Vagina (tissue), 2 donors: ENCODE measurements around the gene SLC9A7. TPM values are rescaled to one million over a fixed set of nuclear protein-coding genes. Genes with fewer than 3 reads are reported as not detected.

Experiments used
- DNase-seq, 2 donors: peaks; one replicate each; pipeline ENCODE4 v3.0.0-alpha.2; 2017; ENCODE audit errors: extremely low spot score in 2 of 2
- H3K27ac ChIP-seq: fragments of 200-600 bp; sonication (generic); one replicate; pipeline ENCODE4 v1.5.1; 2019
- H3K27me3 ChIP-seq: fragments of 200-600 bp; sonication (generic); one replicate; pipeline ENCODE4 v1.5.1; 2019
- H3K36me3 ChIP-seq, 2 donors: fragments of 200-600 bp; sonication (generic); one replicate each; pipeline ENCODE4 v1.5.1; 2017 to 2019
- H3K4me1 ChIP-seq: fragments of 200-600 bp; sonication (generic); one replicate; pipeline ENCODE4 v1.5.1; 2019
- H3K4me3 ChIP-seq, 2 donors: fragments of 200-600 bp; sonication (generic); 1 replicate in 1 of 2; 2 replicates in 1 of 2; pipeline ENCODE4 v1.5.1; 2016 to 2019
- H3K9me3 ChIP-seq: fragments of 200-600 bp; sonication (generic); one replicate; pipeline ENCODE4 v1.5.1; 2019
- CTCF ChIP-seq, 3 experiments: fragments of 450-650 bp in 2 of 3; fragments of 200-600 bp in 1 of 3; sonication (generic) in 1 of 3; IDR thresholded peaks; one replicate each; pipeline ENCODE4 v1.5.1; 2017 to 2019; ENCODE audit warnings: antibody characterized with exemption in 3 of 3, mild to moderate bottlenecking in 2 of 3, moderate library complexity in 2 of 3
- POLR2A ChIP-seq, 2 donors: fragments of 450-650 bp; IDR thresholded peaks; one replicate each; pipeline ENCODE4 v1.6.1; 2017; ENCODE audit warnings: antibody characterized with exemption in 2 of 2, mild to moderate bottlenecking in 2 of 2, moderate library complexity in 2 of 2
- POLR2AphosphoS5 ChIP-seq, 2 donors: sonication (generic); formaldehyde crosslinking; IDR thresholded peaks; one replicate each; pipeline ENCODE4 v1.9.0; 2017; ENCODE audit warnings: antibody characterized with exemption in 2 of 2, mild to moderate bottlenecking in 2 of 2, low read depth in 1 of 2; ENCODE audit not compliant: insufficient read depth in 1 of 2
- intact Hi-C: fragments of 100-400 bp; cut with DNase I; formaldehyde crosslinking; loops from one replicate; pipeline ENCODE4 v1.15.1; 2023
- total RNA-seq: library from RNA; depleted of rRNA; stranded (reverse); fragments of >200 nt; gene quantifications from one replicate; pipeline ENCODE4 v1.2.3, GENCODE V29; 2016

The SLC9A7 gene
- total RNA-seq, 1 donor from 2014 or later = 4.2 TPM

- Histone ChIP-seq H3K27me3 (no peaks in the 10 kb centered on the region), H3K9me3 (no peaks in the 10 kb centered on the region), H3K36me3 (no peaks in the 10 kb centered on the region), H3K4me3 (no peak overlapping the region), H3K27ac (peak overlapping the region; percentile 34), H3K4me1 (peaks cover 5% of the 10 kb centered on the region)
- DNase-seq = peak in 1 of 2 donors; percentile 91
- TF ChIP-seq CTCF (IDR thresholded peaks at IDR 0.05) = no peak
- TF ChIP-seq POLR2AphosphoS5 (IDR thresholded peaks at IDR 0.05; ENCODE audit: insufficient read depth in 1 of 2, low read depth in 1 of 2) = peak in 1 of 2 donors; percentile 73
- intact Hi-C loops = no loop called here
These were observed 130.2 kb downstream of the SLC9A7 start for GRCh38 chrX:46628460-46629371.

DNA sequence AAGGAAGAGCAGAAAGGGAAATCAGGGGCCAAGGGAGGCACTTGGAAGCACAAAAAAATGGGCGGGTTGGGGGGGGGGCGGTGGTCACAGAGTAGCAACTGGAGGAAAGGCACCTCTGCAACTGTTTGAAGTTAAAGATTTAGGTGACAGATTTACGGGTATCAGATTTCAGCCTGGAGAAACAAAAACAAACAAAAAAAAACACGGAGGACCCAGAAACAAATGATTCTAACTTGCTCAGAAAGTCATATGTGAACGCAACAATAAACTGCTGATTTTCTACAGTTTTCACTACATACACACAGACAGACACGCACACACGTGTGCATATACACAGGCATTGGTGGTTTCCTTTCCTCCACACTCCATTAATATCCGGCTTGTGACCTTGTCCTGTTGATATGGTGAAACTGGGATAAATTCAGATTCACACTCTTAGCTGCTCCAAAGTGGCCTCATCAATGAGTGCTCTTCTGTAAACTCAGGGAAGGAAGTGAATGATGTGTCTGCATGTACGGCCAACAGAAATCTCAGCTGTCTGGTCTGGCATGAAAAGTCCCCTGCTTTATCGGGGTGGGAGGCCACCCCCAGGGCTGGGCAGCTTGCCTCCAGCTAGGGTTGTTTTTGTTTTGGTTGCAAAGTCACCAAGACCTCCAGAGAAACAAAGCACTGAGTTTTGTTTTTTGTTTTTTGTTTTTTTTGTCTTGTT lies 131.1 kb downstream of the SLC9A7 start:
- no peaks in the 10 kb centered on the region for H3K9me3 ChIP-seq
- no peaks in the 10 kb centered on the region for H3K36me3 ChIP-seq
- TF ChIP-seq POLR2A (IDR thresholded peaks at IDR 0.05) (no peak), CTCF (IDR thresholded peaks at IDR 0.05) (no peak), POLR2AphosphoS5 (IDR thresholded peaks at IDR 0.05; ENCODE audit: insufficient read depth in 1 of 2, low read depth in 1 of 2) (no peak)
- peaks cover 5% of the 10 kb centered on the region for H3K4me1 ChIP-seq
- no peak for DNase-seq
- intact Hi-C loops = no loop called here
- peak overlapping the region; percentile 34 for H3K27ac ChIP-seq
- H3K4me3 ChIP-seq = no peak overlapping the region
- H3K27me3 ChIP-seq = no peaks in the 10 kb centered on the region

DNA sequence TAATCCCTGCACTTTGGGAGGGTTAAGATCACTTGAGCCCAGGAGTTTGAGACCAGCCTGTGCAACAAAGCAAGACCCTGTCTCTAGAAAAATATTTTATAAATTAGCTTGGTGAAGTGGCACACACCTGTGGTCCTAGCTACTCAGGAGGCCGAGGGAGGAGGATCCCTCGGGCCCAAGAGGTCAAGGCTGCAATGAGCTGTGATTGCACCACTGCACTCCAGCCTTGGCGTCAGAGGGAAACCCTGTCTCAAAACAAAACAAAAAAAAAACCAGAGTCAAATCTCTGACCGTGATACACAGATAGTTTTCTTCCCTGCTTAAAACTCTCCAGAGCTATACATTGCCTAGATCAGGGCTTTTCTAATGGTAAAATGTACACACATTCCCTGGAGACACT lies 131.9 kb downstream of the SLC9A7 start:
- intact Hi-C loops = no loop called here
- no peak for DNase-seq
- TF ChIP-seq POLR2A (IDR thresholded peaks at IDR 0.05) = no peak
- no peak for TF ChIP-seq CTCF (IDR thresholded peaks at IDR 0.05)
- TF ChIP-seq POLR2AphosphoS5 (IDR thresholded peaks at IDR 0.05; ENCODE audit: insufficient read depth in 1 of 2, low read depth in 1 of 2) = no peak
- Histone ChIP-seq H3K27me3 (no peaks in the 10 kb centered on the region), H3K27ac (peak overlapping the region; percentile 37), H3K4me1 (no peaks in the 10 kb centered on the region), H3K4me3 (no peak overlapping the region), H3K9me3 (no peaks in the 10 kb centered on the region), H3K36me3 (no peaks in the 10 kb centered on the region)

GRCh38 chrX:46626566-46626965 lies 132.4 kb downstream of the SLC9A7 start:
- no peak for TF ChIP-seq POLR2AphosphoS5 (IDR thresholded peaks at IDR 0.05; ENCODE audit: insufficient read depth in 1 of 2, low read depth in 1 of 2)
- no peak for TF ChIP-seq CTCF (IDR thresholded peaks at IDR 0.05)
- TF ChIP-seq POLR2A (IDR thresholded peaks at IDR 0.05) = no peak
- Histone ChIP-seq H3K27me3 (no peaks in the 10 kb centered on the region), H3K4me1 (no peaks in the 10 kb centered on the region), H3K9me3 (no peaks in the 10 kb centered on the region), H3K36me3 (no peaks in the 10 kb centered on the region), H3K27ac (peak overlapping the region; percentile 37), H3K4me3 (no peak overlapping the region)
- DNase-seq = no peak
- intact Hi-C loops = no loop called here
